Measurements from ENCODE around the gene GNG5. TPM values are rescaled to one million over a fixed set of nuclear protein-coding genes. Genes with fewer than 3 reads are reported as not detected.

Gene GNG5
- total and polyA plus RNA-seq, 2 donors (not counting 3 experiments of a cell fraction or from before 2014, with no cell fraction given), result 145 to 175 TPM

- Histone ChIP-seq H3K79me2 (ENCODE audit: control insufficient read depth, insufficient read depth, low read length) (peaks cover 20% of the 10 kb centered on the region), H3K9me3 (replicated peaks; ENCODE audit: control insufficient read depth, insufficient read depth, low read length) (no peaks in the 10 kb centered on the region), H3K4me2 (ENCODE audit: insufficient read depth, low read length) (no peak overlapping the region), H3K27me3 (ENCODE audit: control insufficient read depth in 2 of 2, insufficient read depth in 2 of 2, low read length in 2 of 2) (peaks cover 1 to 2% of the 10 kb centered on the region in 2 experiments), H3K9ac (replicated peaks; ENCODE audit: extremely low read depth, insufficient read depth, low read length) (no peak overlapping the region), H3K27ac (ENCODE audit: insufficient read depth, low read depth, low read length) (no peak overlapping the region), H3K9me1 (replicated peaks; ENCODE audit: control insufficient read depth, extremely low read depth, insufficient read depth, low read length) (no peaks in the 10 kb centered on the region), H4K20me1 (replicated peaks; ENCODE audit: control insufficient read depth, extremely low read depth, insufficient read depth, low read length) (no peaks in the 10 kb centered on the region), H3K4me1 (ENCODE audit: control insufficient read depth, extremely low read depth, insufficient read depth, low read length) (peaks cover 14% of the 10 kb centered on the region), H2AFZ (ENCODE audit: low read depth, low read length) (no peak overlapping the region), H3K36me3 (ENCODE audit: control insufficient read depth in 2 of 2, extremely low read depth in 1 of 2, insufficient read depth in 2 of 2, low read length in 2 of 2) (no peaks in the 10 kb centered on the region), H3K4me3 (replicated peaks in 1 of 3; ENCODE audit: insufficient read depth in 1 of 3, low read depth in 1 of 3, low read length in 3 of 3) (no peak overlapping the region)
- dilution Hi-C loops (cut with MboI; ENCODE audit: extremely low pct_ligation_motif_present, low sequenced_read_pairs) (no loop called here), intact Hi-C loops (cut with micrococcal nuclease) (no loop called here)
- CTCF ChIA-PET, result no interaction called here
- DNase-seq (ENCODE audit: low read depth, low spot score), result no peak
- POLR2A ChIA-PET, result no interaction called here
- FAIRE-seq, result no peak
- BruUV-seq (replicated peaks), result no TSS peak
- TF ChIP-seq CTCF (IDR thresholded peaks at IDR 0.05; ENCODE audit: extremely low read depth in 1 of 2, insufficient read depth in 1 of 2, low read depth in 1 of 2, low read length in 2 of 2), result no peak
- no peak for TF ChIP-seq JUN (IDR thresholded peaks at IDR 0.05; ENCODE audit: borderline replicate concordance, insufficient read depth, insufficient read length, low read depth)
- TF ChIP-seq POLR2A (IDR thresholded peaks at IDR 0.05; ENCODE audit: low read depth, low read length), result no peak
- no peak for TF ChIP-seq POLR2AphosphoS5 (IDR thresholded peaks at IDR 0.05; ENCODE audit: insufficient read depth, low read depth, low read length)
- no peak for TF ChIP-seq MYC (IDR thresholded peaks at IDR 0.05; ENCODE audit: low read depth, low read length)
- no peak for TF ChIP-seq FOS (IDR thresholded peaks at IDR 0.05; ENCODE audit: borderline replicate concordance, insufficient read depth, low read length)
- TF ChIP-seq EZH2 (IDR thresholded peaks at IDR 0.05; ENCODE audit: borderline replicate concordance, low read depth, low read length, severe bottlenecking), result no peak
- TF ChIP-seq MAX (IDR thresholded peaks at IDR 0.05; ENCODE audit: insufficient read depth, insufficient read length), result no peak
- no peak for TF ChIP-seq GATA2 (IDR thresholded peaks at IDR 0.05; ENCODE audit: insufficient read depth, insufficient read length, low read depth, low read length)
These were observed 30.2 kb downstream of the GNG5 start for GRCh38 chr1:84476225-84476624.
